HL-60/S4 treated with phorbol 12-myristate 13-acetate at 8.2 ng/mL for 4 days and 3 days (cell line): Measurements from ENCODE around the gene SNAP29.
"Not testable (repeated sequence)": the region's sequence is repeated elsewhere in the genome, so short reads cannot be mapped to it uniquely, and the experiment has no call there.

Experiments used
- in situ Hi-C: fragments of 300-500 bp; cut with MboI; formaldehyde crosslinking; loops from 2 replicates; pipeline ENCODE4 v1.15.0; 2022; ENCODE audit warnings: low sequenced_read_pairs

SNAP29 gene

GRCh38 chr22:20927940-20928572 is 69.2 kb downstream of the SNAP29 start:
- in situ Hi-C loops, result no loop called here

GRCh38 chr22:20928573-20928967 is 69.8 kb downstream of the SNAP29 start:
- in situ Hi-C loops, result no loop called here

DNA sequence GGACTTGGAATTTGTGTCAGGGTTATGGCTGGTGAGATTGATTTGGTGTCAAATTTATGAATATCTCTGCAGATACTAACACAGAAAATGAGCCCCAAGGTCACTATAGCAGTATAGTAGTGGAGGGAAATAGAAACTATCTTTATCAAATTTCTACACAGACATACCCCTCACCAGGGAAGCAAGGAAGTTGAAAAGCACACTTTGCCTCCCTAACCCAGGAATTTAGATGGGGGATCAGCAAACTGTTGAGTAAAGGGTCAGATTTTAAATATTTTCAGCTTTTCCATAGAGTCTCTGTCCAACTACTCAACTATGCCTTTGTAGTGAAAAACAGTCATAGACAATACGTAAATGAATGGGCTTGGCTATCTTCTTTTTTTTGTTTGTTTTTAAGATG is 71.2 kb downstream of the SNAP29 start:
- in situ Hi-C loops, result no loop called here

- in situ Hi-C loops, result not testable (repeated sequence)
These were observed 71.6 kb downstream of the SNAP29 start for GRCh38 chr22:20930435-20930834.

DNA sequence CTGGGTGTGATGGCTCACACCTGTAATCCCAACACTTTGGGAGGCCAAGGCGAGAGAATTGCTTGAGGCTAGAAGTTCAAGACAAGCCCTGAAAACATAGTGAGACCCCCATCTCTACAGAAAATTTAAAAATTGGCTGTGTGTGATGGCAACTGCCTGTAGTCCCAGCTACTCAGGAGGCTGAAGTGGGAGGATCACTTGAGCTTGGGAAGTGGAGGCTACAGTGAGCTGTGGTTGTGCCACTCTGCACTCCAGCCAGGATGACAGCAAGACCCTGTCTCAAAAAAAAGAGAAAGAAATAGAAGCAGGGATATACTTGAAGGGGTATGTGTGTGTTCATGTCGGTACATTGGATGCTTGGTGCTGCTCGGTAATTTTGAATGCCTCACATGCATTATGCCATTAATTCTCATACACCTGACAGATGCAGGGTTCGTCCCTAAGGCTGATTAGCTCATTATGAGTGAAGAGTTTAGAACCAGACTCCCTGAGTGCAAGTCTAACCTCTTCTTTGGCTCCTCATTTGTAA is 72.4 kb downstream of the SNAP29 start:
- in situ Hi-C loops, result no loop called here

DNA sequence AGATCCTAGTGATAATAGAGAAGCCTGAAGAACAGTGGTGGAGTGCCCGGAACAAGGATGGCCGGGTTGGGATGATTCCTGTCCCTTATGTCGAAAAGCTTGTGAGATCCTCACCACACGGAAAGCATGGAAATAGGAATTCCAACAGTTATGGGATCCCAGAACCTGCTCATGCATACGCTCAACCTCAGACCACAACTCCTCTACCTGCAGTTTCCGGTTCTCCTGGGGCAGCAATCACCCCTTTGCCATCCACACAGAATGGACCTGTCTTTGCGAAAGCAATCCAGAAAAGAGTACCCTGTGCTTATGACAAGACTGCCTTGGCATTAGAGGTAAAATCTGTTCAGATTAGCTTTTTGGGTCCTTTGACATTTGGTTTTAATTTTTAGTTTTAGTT is 75.1 kb downstream of the SNAP29 start:
- in situ Hi-C loops, result no loop called here

GRCh38 chr22:20935049-20935448 is 76.2 kb downstream of the SNAP29 start:
- in situ Hi-C loops, result not testable (repeated sequence)

DNA sequence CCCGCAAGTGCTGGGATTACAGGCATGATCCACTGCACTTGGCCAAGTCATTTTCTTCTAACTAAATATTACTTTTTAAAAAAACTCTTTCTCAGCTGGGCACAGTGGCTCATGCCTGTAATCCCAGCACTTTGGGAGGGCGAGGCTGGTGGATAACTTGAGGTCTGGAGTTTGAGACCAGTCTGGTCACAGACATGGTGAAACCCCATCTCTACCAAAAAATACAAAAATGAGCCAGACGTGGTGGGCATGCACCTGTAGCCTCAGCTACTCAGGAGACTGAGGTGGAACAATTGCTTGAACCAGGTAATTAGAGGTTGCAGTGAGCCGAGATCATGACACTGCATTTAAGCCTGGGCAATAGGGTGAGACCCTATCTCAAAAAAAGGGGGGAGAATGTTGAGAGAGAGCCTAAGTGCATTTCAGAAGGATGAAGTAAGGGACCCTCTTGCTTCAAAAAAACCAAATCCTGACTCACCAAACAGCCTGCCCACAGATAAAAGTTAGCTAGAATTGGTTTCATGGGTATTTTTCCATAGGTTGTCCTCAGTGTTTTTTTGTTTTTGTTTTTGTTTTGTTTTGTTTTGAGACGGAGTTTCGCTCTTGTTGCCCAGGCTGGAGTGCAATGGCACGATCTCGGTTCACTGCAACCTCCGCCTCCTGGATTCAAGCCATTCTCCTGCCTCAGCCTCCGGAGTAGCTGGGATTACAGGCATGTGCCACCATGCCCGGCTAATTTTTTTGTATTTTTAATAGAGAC is 77.2 kb downstream of the SNAP29 start:
- in situ Hi-C loops, result not testable (repeated sequence)

DNA sequence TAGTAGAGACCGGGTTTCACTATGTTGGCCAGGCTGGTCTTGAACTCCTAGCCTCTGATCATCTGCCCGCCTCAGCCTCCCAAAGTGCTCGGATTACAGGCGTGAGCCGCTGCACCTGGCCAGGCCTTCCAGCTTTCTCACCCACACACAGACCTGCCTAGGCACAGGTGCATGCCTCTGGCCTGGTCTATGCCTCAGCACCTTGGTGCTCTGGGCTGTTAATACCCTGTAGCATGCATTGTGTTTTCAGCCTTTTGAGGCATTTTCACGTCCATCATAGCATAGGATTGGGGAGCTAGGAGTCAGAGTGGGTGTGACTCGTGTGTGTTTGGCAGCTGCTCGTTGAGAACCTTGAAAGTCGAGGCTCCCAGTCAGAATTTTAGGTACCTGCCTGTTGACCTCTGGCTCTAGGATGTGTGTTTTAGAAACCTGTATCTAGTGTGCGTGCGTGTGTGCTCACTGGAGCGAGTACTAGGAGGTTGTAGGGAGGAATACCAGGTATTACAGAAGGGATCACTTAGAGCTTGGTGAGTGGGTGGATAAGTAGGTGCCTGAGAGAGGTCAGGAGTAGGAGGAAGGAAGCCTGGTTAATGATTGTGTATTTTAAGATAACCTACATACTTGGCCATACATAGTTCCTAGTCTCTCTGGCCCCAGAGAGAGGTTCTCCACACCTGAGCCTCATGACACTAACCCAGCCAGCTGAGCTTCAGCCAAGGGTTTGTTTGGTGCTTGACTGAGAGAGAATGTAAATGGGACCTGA is 78.4 kb downstream of the SNAP29 start:
- in situ Hi-C loops, result no loop called here

DNA sequence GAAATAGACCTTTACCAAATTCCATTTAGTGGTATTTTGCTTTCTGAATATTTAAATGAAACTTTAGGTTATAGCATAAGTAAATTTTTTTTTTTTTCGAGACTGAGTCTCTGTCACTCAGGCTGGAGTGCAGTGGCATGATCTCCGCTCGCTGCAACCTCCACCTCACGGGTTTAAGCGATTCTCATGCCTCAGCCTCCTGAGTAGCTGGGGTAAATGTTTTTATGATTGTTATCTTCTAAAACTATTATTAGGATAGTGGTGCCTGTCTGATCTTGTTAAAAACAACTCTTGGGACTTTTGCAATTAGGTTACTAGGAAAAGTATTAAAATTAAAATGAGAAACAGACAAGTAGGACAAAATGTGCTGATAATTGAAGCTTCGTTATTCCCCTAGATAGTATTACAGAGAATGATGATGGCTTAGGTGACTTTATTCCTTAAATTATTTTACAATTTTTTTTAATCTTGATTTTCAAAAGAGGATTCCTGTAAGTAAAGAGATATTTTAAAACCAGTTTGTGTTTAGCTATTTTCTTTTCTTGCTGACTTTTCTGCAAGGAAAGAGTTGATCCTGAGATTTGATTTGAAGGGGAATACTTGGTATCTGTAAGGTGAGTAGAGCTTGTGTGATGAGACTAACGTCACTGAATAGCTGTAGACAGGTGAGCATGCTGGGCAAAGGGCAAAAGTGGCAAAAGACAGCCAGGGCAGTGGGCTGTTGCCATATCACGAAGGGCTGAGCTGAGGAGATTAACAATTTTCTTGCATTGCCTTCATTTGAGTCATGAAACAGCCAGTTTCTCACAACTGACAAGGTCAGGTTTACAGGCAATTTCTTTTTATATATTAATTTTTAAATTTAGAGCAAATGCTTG is 79.2 kb downstream of the SNAP29 start:
- in situ Hi-C loops, result no loop called here

DNA sequence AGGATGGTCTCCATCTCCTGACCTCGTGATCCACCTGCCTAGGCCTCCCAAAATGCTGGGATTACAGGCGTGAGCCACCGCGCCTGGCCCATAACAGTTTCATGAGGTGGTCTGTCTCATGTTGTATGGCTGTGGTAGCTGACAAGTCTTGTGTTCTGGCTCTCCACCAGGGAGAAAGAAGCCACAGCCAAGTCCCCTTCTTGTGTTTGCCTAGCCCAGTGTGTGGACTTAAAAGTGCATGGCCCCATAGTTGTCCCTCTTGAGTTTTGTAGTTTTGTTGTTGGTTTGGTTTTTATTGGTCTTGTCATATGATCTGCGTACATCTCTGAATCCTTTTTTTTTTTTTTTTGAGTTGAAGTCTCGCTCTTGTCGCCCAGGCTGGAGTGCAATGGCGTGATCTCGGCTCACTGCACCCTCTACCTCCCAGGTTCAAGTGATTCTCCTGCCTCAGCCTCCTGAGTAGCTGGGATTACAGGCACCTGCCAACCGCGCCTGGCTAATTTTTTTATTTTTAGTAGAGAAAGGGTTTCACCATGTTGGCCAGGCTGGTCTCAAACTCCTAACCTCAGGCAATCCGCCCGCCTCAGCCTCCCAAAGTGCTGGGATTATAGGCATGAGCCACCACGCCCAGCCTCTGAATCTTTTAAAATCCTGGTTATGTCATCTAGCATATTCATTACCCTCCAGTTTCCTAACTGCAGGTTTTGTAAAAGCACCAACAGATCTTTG is 80.8 kb downstream of the SNAP29 start:
- in situ Hi-C loops, result not testable (repeated sequence)

DNA sequence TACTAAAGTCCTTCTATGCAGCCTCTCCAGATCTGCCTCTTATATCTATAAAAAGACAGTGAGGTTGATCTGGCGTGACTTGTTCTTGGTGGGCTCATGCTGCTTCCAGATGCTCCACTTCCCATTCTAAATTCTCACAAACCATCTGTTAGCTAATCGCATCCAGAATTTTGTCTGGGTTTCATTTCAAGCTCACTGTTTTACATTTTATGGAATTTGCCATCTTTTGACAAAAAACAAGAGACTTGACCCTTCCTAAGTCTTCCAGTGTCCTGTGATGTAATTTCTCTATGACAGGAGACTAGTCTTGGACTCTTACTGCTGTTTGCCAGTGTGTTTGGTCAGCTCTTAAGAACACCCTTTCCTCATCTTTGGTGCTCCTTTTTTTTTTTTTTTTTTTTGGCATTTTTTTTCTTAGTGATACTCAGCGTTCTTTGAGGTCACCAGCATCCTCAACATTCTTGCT is 81.4 kb downstream of the SNAP29 start:
- in situ Hi-C loops, result no loop called here
